ENCODE data around the gene SPN.
"Not testable (repeated sequence)": the region's sequence is repeated elsewhere in the genome, so short reads cannot be mapped to it uniquely, and the experiment has no call there.

GRCh38 chr16:29622738-29623137, 40.3 kb upstream of the SPN start:
- not testable (repeated sequence) for TF ChIP-seq HMGN3 (IDR thresholded peaks at IDR 0.05; ENCODE audit: borderline replicate concordance, extremely low read depth, insufficient read length, low read depth, low read length); EGR1 (conservative IDR thresholded peaks at IDR 0.05); CTCF (IDR thresholded peaks at IDR 0.05 in 2 of 3, conservative IDR thresholded peaks at IDR 0.05 in 1 of 3; ENCODE audit: insufficient read depth in 2 of 3, low read depth in 1 of 3, low read length in 3 of 3); TCF7L2 (IDR thresholded peaks at IDR 0.05; ENCODE audit: low read depth, low read length)
- TF ChIP-seq, protein P1, sequence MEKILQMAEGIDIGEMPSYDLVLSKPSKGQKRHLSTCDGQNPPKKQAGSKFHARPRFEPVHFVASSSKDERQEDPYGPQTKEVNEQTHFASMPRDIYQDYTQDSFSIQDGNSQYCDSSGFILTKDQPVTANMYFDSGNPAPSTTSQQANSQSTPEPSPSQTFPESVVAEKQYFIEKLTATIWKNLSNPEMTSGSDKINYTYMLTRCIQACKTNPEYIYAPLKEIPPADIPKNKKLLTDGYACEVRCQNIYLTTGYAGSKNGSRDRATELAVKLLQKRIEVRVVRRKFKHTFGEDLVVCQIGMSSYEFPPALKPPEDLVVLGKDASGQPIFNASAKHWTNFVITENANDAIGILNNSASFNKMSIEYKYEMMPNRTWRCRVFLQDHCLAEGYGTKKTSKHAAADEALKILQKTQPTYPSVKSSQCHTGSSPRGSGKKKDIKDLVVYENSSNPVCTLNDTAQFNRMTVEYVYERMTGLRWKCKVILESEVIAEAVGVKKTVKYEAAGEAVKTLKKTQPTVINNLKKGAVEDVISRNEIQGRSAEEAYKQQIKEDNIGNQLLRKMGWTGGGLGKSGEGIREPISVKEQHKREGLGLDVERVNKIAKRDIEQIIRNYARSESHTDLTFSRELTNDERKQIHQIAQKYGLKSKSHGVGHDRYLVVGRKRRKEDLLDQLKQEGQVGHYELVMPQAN (IDR thresholded peaks at IDR 0.05; ENCODE audit: borderline replicate concordance) = not testable (repeated sequence)
- TF ChIP-seq SPI1 (IDR thresholded peaks at IDR 0.05; ENCODE audit: borderline replicate concordance, low read depth, low read length) (peak; percentile 65; the same call in 1 of the 2 replicates), LEF1 (IDR thresholded peaks at IDR 0.05) (0 out of 2 replicates have a peak, but pooled peaks have one; percentile 55)
